Endothelial cell of umbilical vein (primary cell): ENCODE data around the gene TBC1D16. TPM values are rescaled to one million over a fixed set of nuclear protein-coding genes. Genes with fewer than 3 reads are reported as not detected.

Source experiments
- BruUV-seq: library from RNA; stranded (reverse); fragments of 400-500 nt; replicated peaks from 2 replicates; lab custom pipeline; 2021; lab: Mats Ljungman, UMichigan
- CTCF ChIA-PET: fragments of 300-600, 350-600 bp; sonication (Branson Sonifier 250); formaldehyde crosslinking; loops from one replicate; lab custom pipeline; 2021; ENCODE audit warnings: antibody characterized with exemption, inconsistent platforms; lab: Charles Lee
- POLR2A ChIA-PET: fragments of 300-600, 350-600 bp; sonication (Branson Sonifier 250); formaldehyde crosslinking; loops from one replicate; lab custom pipeline; 2021; ENCODE audit warnings: antibody characterized with exemption, inconsistent platforms; lab: Charles Lee
- DNase-seq: peaks from one replicate; pipeline ENCODE4 v3.0.0-alpha.2; 2011; ENCODE audit warnings: low read depth, low spot score
- FAIRE-seq: peaks from 2 replicates; lab custom pipeline; 2011; peaks lifted over from hg19 to GRCh38; lab: Jason Lieb, UNC
- H2AFZ ChIP-seq: 2 replicates; pipeline ENCODE4 v1.6.0; 2012; ENCODE audit warnings: low read depth, low read length, control low read depth, inconsistent platforms
- H3K27ac ChIP-seq: 2 replicates; pipeline ENCODE4 v1.5.1; 2011; ENCODE audit warnings: low read depth, mild to moderate bottlenecking, control low read depth, low read length, moderate library complexity; ENCODE audit not compliant: insufficient read depth
- H3K27me3 ChIP-seq, 2 experiments: 2 replicates each; pipeline versions ENCODE4 v1.6.0 to v1.6.1; 2011; ENCODE audit warnings: low read length in 2 of 2, mixed read lengths in 1 of 2; ENCODE audit not compliant: control insufficient read depth in 2 of 2, insufficient read depth in 2 of 2
- H3K36me3 ChIP-seq, 2 experiments: 2 replicates in 1 of 2; 3 replicates in 1 of 2; pipeline ENCODE4 v1.5.1; 2011; ENCODE audit warnings: low read length in 2 of 2, mild to moderate bottlenecking in 1 of 2, moderate library complexity in 1 of 2; ENCODE audit not compliant: control insufficient read depth in 2 of 2, insufficient read depth in 2 of 2; ENCODE audit errors: extremely low read depth in 1 of 2
- H3K4me1 ChIP-seq: 3 replicates; pipeline ENCODE4 v1.5.1; 2011; ENCODE audit warnings: mild to moderate bottlenecking, low read length; ENCODE audit not compliant: control insufficient read depth, insufficient read depth; ENCODE audit errors: extremely low read depth
- H3K4me2 ChIP-seq: 2 replicates; pipeline ENCODE4 v1.6.1; 2011; ENCODE audit warnings: low read length, control low read depth, mixed read lengths; ENCODE audit not compliant: insufficient read depth
- H3K4me3 ChIP-seq, 3 experiments: fragments of 200-600 bp in 1 of 3; sonication (generic), shearing (Covaris generic) in 1 of 3; replicated peaks in 1 of 3; 2 replicates each; pipeline ENCODE4 v1.5.1; 2011 to 2016; ENCODE audit warnings: control low read depth in 3 of 3, low read length in 3 of 3, mild to moderate bottlenecking in 2 of 3, inconsistent platforms in 1 of 3, low read depth in 1 of 3, moderate library complexity in 1 of 3; ENCODE audit not compliant: insufficient read depth in 1 of 3
- H3K79me2 ChIP-seq: 2 replicates; pipeline ENCODE4 v1.6.0; 2012; ENCODE audit warnings: low read length, inconsistent platforms; ENCODE audit not compliant: control insufficient read depth, insufficient read depth
- H3K9ac ChIP-seq: replicated peaks from 2 replicates; pipeline ENCODE3; 2011; ENCODE audit warnings: low read length, control low read depth; ENCODE audit not compliant: insufficient read depth; ENCODE audit errors: extremely low read depth
- H3K9me1 ChIP-seq: replicated peaks from 3 replicates; pipeline ENCODE4 v1.6.0; 2011; ENCODE audit warnings: mild to moderate bottlenecking, low read length; ENCODE audit not compliant: control insufficient read depth, insufficient read depth; ENCODE audit errors: extremely low read depth
- H3K9me3 ChIP-seq: replicated peaks from 2 replicates; pipeline ENCODE4 v1.5.1; 2012; ENCODE audit warnings: low read length, inconsistent platforms; ENCODE audit not compliant: control insufficient read depth, insufficient read depth
- H4K20me1 ChIP-seq: replicated peaks from 2 replicates; pipeline ENCODE3; 2011; ENCODE audit warnings: mild to moderate bottlenecking, low read length; ENCODE audit not compliant: control insufficient read depth, insufficient read depth; ENCODE audit errors: extremely low read depth
- CTCF ChIP-seq, 2 donors: IDR thresholded peaks; 1 replicate in 1 of 2; 2 replicates in 1 of 2; pipeline ENCODE4 v1.5.1; 2011; ENCODE audit warnings: low read length in 2 of 2, mild to moderate bottlenecking in 2 of 2, moderate library complexity in 2 of 2, control low read depth in 1 of 2, inconsistent platforms in 1 of 2, low read depth in 1 of 2; ENCODE audit not compliant: insufficient read depth in 1 of 2; ENCODE audit errors: extremely low read depth in 1 of 2
- EZH2 ChIP-seq: IDR thresholded peaks from 2 replicates; pipeline ENCODE4 v1.6.1; 2012; ENCODE audit warnings: borderline replicate concordance, low read depth, mild to moderate bottlenecking, moderate library complexity, low read length, inconsistent platforms; ENCODE audit not compliant: severe bottlenecking
- FOS ChIP-seq: IDR thresholded peaks from 2 replicates; pipeline ENCODE4 v1.6.1; 2011; ENCODE audit warnings: mild to moderate bottlenecking, low read length, moderate library complexity, borderline replicate concordance; ENCODE audit not compliant: insufficient read depth
- GATA2 ChIP-seq: IDR thresholded peaks from 2 replicates; pipeline ENCODE4 v1.7.0; 2011; ENCODE audit warnings: low read depth, mild to moderate bottlenecking, moderate library complexity, mixed read lengths, low read length; ENCODE audit not compliant: insufficient read length, insufficient read depth
- JUN ChIP-seq: IDR thresholded peaks from 2 replicates; pipeline ENCODE4 v1.6.1; 2011; ENCODE audit warnings: borderline replicate concordance, low read depth; ENCODE audit not compliant: insufficient read length, insufficient read depth
- MYC ChIP-seq: IDR thresholded peaks from one replicate; pipeline ENCODE4 v1.6.1; 2011; ENCODE audit warnings: mild to moderate bottlenecking, low read depth, low read length
- POLR2A ChIP-seq: IDR thresholded peaks from 2 replicates; pipeline ENCODE4 v1.6.1; 2012; ENCODE audit warnings: low read depth, mild to moderate bottlenecking, control low read depth, low read length
- POLR2AphosphoS5 ChIP-seq: IDR thresholded peaks from 2 replicates; pipeline ENCODE4 v1.6.1; 2012; ENCODE audit warnings: low read depth, mild to moderate bottlenecking, control low read depth, low read length, moderate library complexity; ENCODE audit not compliant: insufficient read depth
- dilution Hi-C: fragments of 300-500 bp; cut with MboI; formaldehyde crosslinking; loops from one replicate; pipeline ENCODE4 v1.15.0; 2019; ENCODE audit warnings: low sequenced_read_pairs; ENCODE audit not compliant: extremely low pct_ligation_motif_present
- intact Hi-C: fragments of 100-400 bp; cut with micrococcal nuclease; formaldehyde crosslinking; loops from one replicate; pipeline ENCODE4 v1.10.0; 2022
- polyA plus RNA-seq, 4 experiments: library from polyadenylated mRNA; depleted of rRNA in 3 of 4; stranded (reverse) in 3 of 4; unstranded in 1 of 4; fragments of >200 nt; gene quantifications; 2 replicates each; pipeline versions ENCODE4 v1.2.1 to v1.2.3, GENCODE V29; 2011 to 2012; ENCODE audit warnings: missing spikeins in 1 of 4
- total RNA-seq: library from RNA; stranded (reverse); gene quantifications from 2 replicates; pipeline ENCODE4 v1.2.3, GENCODE V29; 2021
- TF ChIP-seq, protein P1 (sequence below): IDR thresholded peaks from 2 replicates; pipeline ENCODE4 v1.6.1; 2011; ENCODE audit not compliant: insufficient read depth, insufficient read length

The TBC1D16 gene
- total and polyA plus RNA-seq, 2 donors (not counting 3 experiments of a cell fraction or from before 2014, with no cell fraction given), result 12.9 to 48.6 TPM

GRCh38 chr17:79950751-79951150 is 84.9 kb downstream of the TBC1D16 start:
- no peak for FAIRE-seq
- POLR2A ChIA-PET, result no interaction called here

GRCh38 chr17:79950306-79950705 is 85.4 kb downstream of the TBC1D16 start:
- Histone ChIP-seq H3K4me3 (no peak overlapping the region), H3K9me1 (no peaks in the 10 kb centered on the region), H3K36me3 (peaks cover 0 to 21% of the 10 kb centered on the region in 2 experiments), H3K27ac (no peak overlapping the region), H3K9me3 (no peaks in the 10 kb centered on the region), H3K4me1 (no peaks in the 10 kb centered on the region), H2AFZ (no peak overlapping the region), H4K20me1 (no peaks in the 10 kb centered on the region), H3K4me2 (no peak overlapping the region), H3K9ac (no peak overlapping the region), H3K79me2 (no peaks in the 10 kb centered on the region), H3K27me3 (no peaks in the 10 kb centered on the region)
- TF ChIP-seq JUN (no peak), GATA2 (no peak), CTCF (IDR thresholded peaks at IDR 0.05; ENCODE audit: extremely low read depth in 1 of 2, insufficient read depth in 1 of 2, low read depth in 1 of 2, low read length in 2 of 2) (no peak), POLR2AphosphoS5 (no peak), MYC (no peak), FOS (no peak), POLR2A (no peak), EZH2 (no peak)
- TF ChIP-seq, protein P1, sequence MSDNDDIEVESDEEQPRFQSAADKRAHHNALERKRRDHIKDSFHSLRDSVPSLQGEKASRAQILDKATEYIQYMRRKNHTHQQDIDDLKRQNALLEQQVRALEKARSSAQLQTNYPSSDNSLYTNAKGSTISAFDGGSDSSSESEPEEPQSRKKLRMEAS, result no peak
- ChIA-PET CTCF (no interaction called here), POLR2A (no interaction called here)
- DNase-seq, result no peak
- BruUV-seq, result no TSS peak
- no peak for FAIRE-seq
- dilution Hi-C loops, result no loop called here
- intact Hi-C loops, result no loop called here

More at GRCh38 chr17:79950751-79951150, 84.9 kb downstream of the TBC1D16 start:
- Histone ChIP-seq H3K9me3 (no peaks in the 10 kb centered on the region), H3K9me1 (no peaks in the 10 kb centered on the region), H3K79me2 (no peaks in the 10 kb centered on the region), H3K4me3 (no peak overlapping the region), H2AFZ (no peak overlapping the region), H3K27me3 (no peaks in the 10 kb centered on the region), H3K27ac (no peak overlapping the region), H4K20me1 (no peaks in the 10 kb centered on the region), H3K9ac (no peak overlapping the region), H3K36me3 (peaks cover 0 to 21% of the 10 kb centered on the region in 2 experiments), H3K4me1 (no peaks in the 10 kb centered on the region), H3K4me2 (no peak overlapping the region)
- intact Hi-C loops (no loop called here), dilution Hi-C loops (no loop called here)
- BruUV-seq, result no TSS peak
- no peak for DNase-seq
- CTCF ChIA-PET, result no interaction called here
- no peak for TF ChIP-seq POLR2AphosphoS5
